ENCODE data around the gene VAV1. TPM values are rescaled to one million over a fixed set of nuclear protein-coding genes. Genes with fewer than 3 reads are reported as not detected.

The VAV1 gene
- total and polyA plus RNA-seq, 9 of the 15 experiments (the other 6 are each of a cell fraction or from before 2014, with no cell fraction given): 0.46 to 20.1 (median 11.1) TPM

GRCh38 chr19:6767357-6768235 lies 4.9 kb upstream of the VAV1 start, which contains the start of gene SH2D3A (continued):
- TF ChIP-seq, protein P1, sequence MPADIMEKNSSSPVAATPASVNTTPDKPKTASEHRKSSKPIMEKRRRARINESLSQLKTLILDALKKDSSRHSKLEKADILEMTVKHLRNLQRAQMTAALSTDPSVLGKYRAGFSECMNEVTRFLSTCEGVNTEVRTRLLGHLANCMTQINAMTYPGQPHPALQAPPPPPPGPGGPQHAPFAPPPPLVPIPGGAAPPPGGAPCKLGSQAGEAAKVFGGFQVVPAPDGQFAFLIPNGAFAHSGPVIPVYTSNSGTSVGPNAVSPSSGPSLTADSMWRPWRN (IDR thresholded peaks at IDR 0.05; ENCODE audit: low read depth): no peak
- no peak for TF ChIP-seq ZC3H8 (IDR thresholded peaks at IDR 0.05)
- TF ChIP-seq, protein P2, sequence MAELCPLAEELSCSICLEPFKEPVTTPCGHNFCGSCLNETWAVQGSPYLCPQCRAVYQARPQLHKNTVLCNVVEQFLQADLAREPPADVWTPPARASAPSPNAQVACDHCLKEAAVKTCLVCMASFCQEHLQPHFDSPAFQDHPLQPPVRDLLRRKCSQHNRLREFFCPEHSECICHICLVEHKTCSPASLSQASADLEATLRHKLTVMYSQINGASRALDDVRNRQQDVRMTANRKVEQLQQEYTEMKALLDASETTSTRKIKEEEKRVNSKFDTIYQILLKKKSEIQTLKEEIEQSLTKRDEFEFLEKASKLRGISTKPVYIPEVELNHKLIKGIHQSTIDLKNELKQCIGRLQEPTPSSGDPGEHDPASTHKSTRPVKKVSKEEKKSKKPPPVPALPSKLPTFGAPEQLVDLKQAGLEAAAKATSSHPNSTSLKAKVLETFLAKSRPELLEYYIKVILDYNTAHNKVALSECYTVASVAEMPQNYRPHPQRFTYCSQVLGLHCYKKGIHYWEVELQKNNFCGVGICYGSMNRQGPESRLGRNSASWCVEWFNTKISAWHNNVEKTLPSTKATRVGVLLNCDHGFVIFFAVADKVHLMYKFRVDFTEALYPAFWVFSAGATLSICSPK (IDR thresholded peaks at IDR 0.05; ENCODE audit: borderline replicate concordance): no peak
- no peak for TF ChIP-seq TAF15 (IDR thresholded peaks at IDR 0.05; ENCODE audit: low read depth, low read length)
- no peak for TF ChIP-seq GABPB2 (CRISPR knock-in tag; conservative IDR thresholded peaks at IDR 0.05)
- no peak for TF ChIP-seq EWSR1 (IDR thresholded peaks at IDR 0.05; ENCODE audit: borderline replicate concordance, low read depth, partially characterized antibody)
- peak in 1 of 2 experiments; percentile 58; a peak in 1 of 4 replicates for TF ChIP-seq RCOR1 (IDR thresholded peaks at IDR 0.05; ENCODE audit: borderline replicate concordance in 1 of 2, low read depth in 2 of 2, low read length in 2 of 2)
- no peak for TF ChIP-seq PYGO2 (tag; IDR thresholded peaks at IDR 0.05)
- TF ChIP-seq, protein P3, sequence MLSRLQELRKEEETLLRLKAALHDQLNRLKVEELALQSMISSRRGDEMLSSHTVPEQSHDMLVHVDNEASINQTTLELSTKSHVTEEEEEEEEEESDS (CRISPR knock-in tag; IDR thresholded peaks at IDR 0.05): no peak
- peak; percentile 34; the same call in 1 of the 2 replicates for TF ChIP-seq THAP12 (CRISPR knock-in tag; IDR thresholded peaks at IDR 0.05)
- TF ChIP-seq MCM2 (IDR thresholded peaks at IDR 0.05; ENCODE audit: low read depth): no peak
- TF ChIP-seq, protein P4, sequence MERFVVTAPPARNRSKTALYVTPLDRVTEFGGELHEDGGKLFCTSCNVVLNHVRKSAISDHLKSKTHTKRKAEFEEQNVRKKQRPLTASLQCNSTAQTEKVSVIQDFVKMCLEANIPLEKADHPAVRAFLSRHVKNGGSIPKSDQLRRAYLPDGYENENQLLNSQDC (CRISPR knock-in tag; IDR thresholded peaks at IDR 0.05): no peak
- no peak for TF ChIP-seq ILK (tag; IDR thresholded peaks at IDR 0.05; ENCODE audit: borderline replicate concordance, low read depth)
- peak; percentile 36 for TF ChIP-seq TAF1 (IDR thresholded peaks at IDR 0.05; ENCODE audit: control insufficient read depth, extremely low read depth, insufficient read depth, low read length, severe bottlenecking)
- TF ChIP-seq RBBP5 (IDR thresholded peaks at IDR 0.05; ENCODE audit: borderline replicate concordance, insufficient read depth, low read length, poor library complexity, severe bottlenecking): peak; percentile 32
- TF ChIP-seq ZNF217 (CRISPR knock-in tag; IDR thresholded peaks at IDR 0.05): no peak
- no peak for TF ChIP-seq PCBP2 (IDR thresholded peaks at IDR 0.05; ENCODE audit: low read depth, low read length, poor library complexity, severe bottlenecking)
- TF ChIP-seq, protein P5, sequence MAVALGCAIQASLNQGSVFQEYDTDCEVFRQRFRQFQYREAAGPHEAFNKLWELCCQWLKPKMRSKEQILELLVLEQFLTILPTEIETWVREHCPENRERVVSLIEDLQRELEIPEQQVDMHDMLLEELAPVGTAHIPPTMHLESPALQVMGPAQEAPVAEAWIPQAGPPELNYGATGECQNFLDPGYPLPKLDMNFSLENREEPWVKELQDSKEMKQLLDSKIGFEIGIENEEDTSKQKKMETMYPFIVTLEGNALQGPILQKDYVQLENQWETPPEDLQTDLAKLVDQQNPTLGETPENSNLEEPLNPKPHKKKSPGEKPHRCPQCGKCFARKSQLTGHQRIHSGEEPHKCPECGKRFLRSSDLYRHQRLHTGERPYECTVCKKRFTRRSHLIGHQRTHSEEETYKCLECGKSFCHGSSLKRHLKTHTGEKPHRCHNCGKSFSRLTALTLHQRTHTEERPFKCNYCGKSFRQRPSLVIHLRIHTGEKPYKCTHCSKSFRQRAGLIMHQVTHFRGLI (CRISPR knock-in tag; IDR thresholded peaks at IDR 0.05): no peak

Measured in K562 (cell line).